Liver (tissue), 9 donors: ENCODE measurements around the gene SCTR. TPM values are rescaled to one million over a fixed set of nuclear protein-coding genes. Genes with fewer than 3 reads are reported as not detected.
A peak's percentile ranks its signal among the peaks of the same experiment; 100 is the strongest.

Experiments used
- DNase-seq: peaks from one replicate; pipeline ENCODE4 v3.0.0-alpha.2; 2017; ENCODE audit warnings: low spot score
- H3K27ac ChIP-seq, 2 donors: one replicate each; pipeline ENCODE4 v1.7.0; 2013; ENCODE audit warnings: inconsistent platforms in 2 of 2, low read length in 2 of 2, control low read depth in 1 of 2, low read depth in 1 of 2, mild to moderate bottlenecking in 1 of 2
- H3K27me3 ChIP-seq, 4 donors: one replicate each; pipeline versions ENCODE4 v1.6.1 to v1.7.0; 2013; ENCODE audit warnings: low read length in 3 of 4, inconsistent platforms in 1 of 4, mild to moderate bottlenecking in 1 of 4, moderate library complexity in 1 of 4; ENCODE audit not compliant: control insufficient read depth in 4 of 4, insufficient read depth in 4 of 4
- H3K36me3 ChIP-seq, 4 donors: one replicate each; pipeline versions ENCODE4 v1.6.1 to v1.7.0; 2013; ENCODE audit warnings: low read length in 3 of 4, mild to moderate bottlenecking in 3 of 4, low read depth in 1 of 4, moderate library complexity in 1 of 4; ENCODE audit not compliant: control insufficient read depth in 4 of 4, insufficient read depth in 3 of 4
- H3K4me1 ChIP-seq, 4 donors: one replicate each; pipeline versions ENCODE4 v1.6.1 to v1.7.0; 2013; ENCODE audit warnings: low read length in 3 of 4, mild to moderate bottlenecking in 3 of 4, moderate library complexity in 1 of 4; ENCODE audit not compliant: control insufficient read depth in 4 of 4, insufficient read depth in 4 of 4
- H3K4me3 ChIP-seq, 3 donors: one replicate each; pipeline versions ENCODE4 v1.6.1 to v1.7.0; 2013; ENCODE audit warnings: low read length in 3 of 3, control low read depth in 1 of 3, low read depth in 1 of 3, mild to moderate bottlenecking in 1 of 3
- H3K9ac ChIP-seq, 2 donors: one replicate each; pipeline ENCODE4 v1.7.0; 2013; ENCODE audit warnings: low read length in 2 of 2, mild to moderate bottlenecking in 2 of 2, moderate library complexity in 2 of 2, control low read depth in 1 of 2, low read depth in 1 of 2
- H3K9me3 ChIP-seq, 4 donors: one replicate each; pipeline versions ENCODE4 v1.6.1 to v1.7.0; 2013; ENCODE audit warnings: low read length in 3 of 4; ENCODE audit not compliant: control insufficient read depth in 4 of 4
- ATF3 ChIP-seq: IDR thresholded peaks from 2 replicates; pipeline ENCODE4 v1.6.1; 2016; ENCODE audit warnings: antibody characterized with exemption
- CTCF ChIP-seq: fragments of 150-350 bp; IDR thresholded peaks from 2 replicates; pipeline ENCODE4 v1.5.1; 2017; ENCODE audit warnings: improper control_type of control experiment, low read depth, low read length; ENCODE audit not compliant: missing input control
- EGR1 ChIP-seq, 2 donors: IDR thresholded peaks; 2 replicates each; pipeline ENCODE4 v1.6.1; 2016 to 2018; ENCODE audit warnings: antibody characterized with exemption in 2 of 2, low read depth in 2 of 2
- FOXA1 ChIP-seq: IDR thresholded peaks from 2 replicates; pipeline ENCODE4 v1.6.1; 2016; ENCODE audit warnings: antibody characterized with exemption
- FOXA2 ChIP-seq: IDR thresholded peaks from 2 replicates; pipeline ENCODE4 v1.6.1; 2016; ENCODE audit warnings: antibody characterized with exemption
- GABPA ChIP-seq, 2 donors: IDR thresholded peaks in 1 of 2; conservative IDR thresholded peaks in 1 of 2; 2 replicates each; pipeline ENCODE4 v1.6.1; 2016; ENCODE audit warnings: antibody characterized with exemption in 2 of 2, mild to moderate bottlenecking in 1 of 2, moderate library complexity in 1 of 2
- HNF4A ChIP-seq, 2 donors: conservative IDR thresholded peaks; 2 replicates each; pipeline ENCODE4 v1.6.1; 2016; ENCODE audit warnings: antibody characterized with exemption in 2 of 2, mild to moderate bottlenecking in 2 of 2
- HNF4G ChIP-seq: IDR thresholded peaks from 2 replicates; pipeline ENCODE4 v1.6.1; 2016; ENCODE audit warnings: antibody characterized with exemption
- JUND ChIP-seq, 2 donors: IDR thresholded peaks; 2 replicates each; pipeline ENCODE4 v1.6.1; 2016; ENCODE audit warnings: antibody characterized with exemption in 2 of 2
- MAX ChIP-seq: IDR thresholded peaks from 2 replicates; pipeline ENCODE4 v1.6.1; 2016; ENCODE audit warnings: antibody characterized with exemption
- NR2F2 ChIP-seq: IDR thresholded peaks from 2 replicates; pipeline ENCODE4 v1.6.1; 2016; ENCODE audit warnings: antibody characterized with exemption
- REST ChIP-seq: IDR thresholded peaks from 2 replicates; pipeline ENCODE4 v1.6.1; 2016; ENCODE audit warnings: antibody characterized with exemption, mild to moderate bottlenecking
- RXRA ChIP-seq, 2 donors: IDR thresholded peaks; 2 replicates each; pipeline ENCODE4 v1.6.1; 2017 to 2018; ENCODE audit warnings: antibody characterized with exemption in 2 of 2, mild to moderate bottlenecking in 1 of 2
- SP1 ChIP-seq: IDR thresholded peaks from 2 replicates; pipeline ENCODE4 v1.6.1; 2018; ENCODE audit warnings: antibody characterized with exemption, mild to moderate bottlenecking
- TAF1 ChIP-seq: conservative IDR thresholded peaks from 2 replicates; pipeline ENCODE4 v1.6.1; 2016; ENCODE audit warnings: antibody characterized with exemption, mild to moderate bottlenecking
- ZBTB33 ChIP-seq: IDR thresholded peaks from 2 replicates; pipeline ENCODE4 v1.6.1; 2016; ENCODE audit warnings: antibody characterized with exemption
- WGBS: extraction: QIAGEN DNeasy Blood & Tissue Kit; methylation state at CpG from one replicate; pipeline ENCODE4 v1.1.7; 2013; 5-methylcytosine and 5-hydroxymethylcytosine counted together
- polyA plus RNA-seq, 2 donors: library from polyadenylated mRNA; stranded (reverse) in 1 of 2; unstranded in 1 of 2; fragments of 200-250 nt in 1 of 2; fragments of >200 nt in 1 of 2; fragmentation: Nextera tagmentation in 1 of 2; extraction: Ambion mirVana in 1 of 2; gene quantifications; one replicate each; pipeline versions ENCODE4 v1.2.1 to v1.2.3, GENCODE V29; 2013 to 2015
- total RNA-seq, 2 donors: library from RNA; depleted of rRNA; stranded (reverse); fragments of >200 nt; gene quantifications; one replicate each; pipeline ENCODE4 v1.2.3, GENCODE V29; 2014
- donor health status: healthy.
- donor health status: healthy.
- donor health status: healthy.
- donor health status: healthy.
- donor health status: healthy.

The SCTR gene
- total and polyA plus RNA-seq, 4 donors = 0.17 to 0.47 (median 0.29) TPM

GRCh38 chr2:119478188-119478977 is 45.9 kb downstream of the SCTR start:
- Histone ChIP-seq H3K4me3 (no peak overlapping the region), H3K36me3 (no peaks in the 10 kb centered on the region), H3K27ac (no peak overlapping the region), H3K4me1 (peaks cover 2 to 23% (median 12%) of the 10 kb centered on the region in 4 donors), H3K9ac (no peak overlapping the region), H3K9me3 (no peaks in the 10 kb centered on the region), H3K27me3 (no peaks in the 10 kb centered on the region)
- peak; percentile 21 for DNase-seq
- 92% methylated on average over 12 of the region's 12 CpGs for WGBS
- no peak for TF ChIP-seq EGR1 (IDR thresholded peaks at IDR 0.05; ENCODE audit: low read depth in 2 of 2)
- no peak for TF ChIP-seq HNF4G
- TF ChIP-seq GABPA (IDR thresholded peaks at IDR 0.05 in 1 of 2, conservative IDR thresholded peaks at IDR 0.05 in 1 of 2) = no peak
- no peak for TF ChIP-seq RXRA (IDR thresholded peaks at IDR 0.05)
- no peak for TF ChIP-seq ATF3
- no peak for TF ChIP-seq TAF1
- no peak for TF ChIP-seq NR2F2
- TF ChIP-seq ZBTB33 = no peak
- no peak for TF ChIP-seq FOXA1
- no peak for TF ChIP-seq REST
- TF ChIP-seq HNF4A (conservative IDR thresholded peaks at IDR 0.05) = no peak
- no peak for TF ChIP-seq CTCF
- no peak for TF ChIP-seq JUND (IDR thresholded peaks at IDR 0.05)
- no peak for TF ChIP-seq SP1
- no peak for TF ChIP-seq MAX
- TF ChIP-seq FOXA2 = no peak
